Measurements from ENCODE around the gene CMTM8.
A peak's percentile ranks its signal among the peaks of the same experiment; 100 is the strongest.
"Not testable (repeated sequence)": the region's sequence is repeated elsewhere in the genome, so short reads cannot be mapped to it uniquely, and the experiment has no call there.

The CMTM8 gene

DNA sequence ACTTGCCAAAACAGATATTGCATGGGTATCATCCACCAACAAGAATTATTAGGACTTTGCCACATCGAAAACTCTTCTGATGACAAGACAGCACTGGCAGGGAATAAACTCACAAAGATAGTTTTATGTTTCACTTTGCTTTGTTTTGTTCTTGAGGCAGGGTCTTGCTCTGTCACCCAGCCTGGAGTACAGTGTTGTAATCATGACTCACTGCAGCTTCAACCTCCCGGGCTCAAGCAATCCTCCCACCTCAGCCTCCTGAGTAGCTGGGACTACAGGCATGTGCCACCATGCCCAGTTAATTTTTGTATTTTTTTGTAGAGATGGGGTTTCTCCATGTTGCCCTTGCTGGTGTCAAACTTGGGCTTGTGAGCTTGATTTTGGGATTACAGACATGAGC is 151.1 kb downstream of the CMTM8 start:
- not testable (repeated sequence) for DNase-seq

DNA sequence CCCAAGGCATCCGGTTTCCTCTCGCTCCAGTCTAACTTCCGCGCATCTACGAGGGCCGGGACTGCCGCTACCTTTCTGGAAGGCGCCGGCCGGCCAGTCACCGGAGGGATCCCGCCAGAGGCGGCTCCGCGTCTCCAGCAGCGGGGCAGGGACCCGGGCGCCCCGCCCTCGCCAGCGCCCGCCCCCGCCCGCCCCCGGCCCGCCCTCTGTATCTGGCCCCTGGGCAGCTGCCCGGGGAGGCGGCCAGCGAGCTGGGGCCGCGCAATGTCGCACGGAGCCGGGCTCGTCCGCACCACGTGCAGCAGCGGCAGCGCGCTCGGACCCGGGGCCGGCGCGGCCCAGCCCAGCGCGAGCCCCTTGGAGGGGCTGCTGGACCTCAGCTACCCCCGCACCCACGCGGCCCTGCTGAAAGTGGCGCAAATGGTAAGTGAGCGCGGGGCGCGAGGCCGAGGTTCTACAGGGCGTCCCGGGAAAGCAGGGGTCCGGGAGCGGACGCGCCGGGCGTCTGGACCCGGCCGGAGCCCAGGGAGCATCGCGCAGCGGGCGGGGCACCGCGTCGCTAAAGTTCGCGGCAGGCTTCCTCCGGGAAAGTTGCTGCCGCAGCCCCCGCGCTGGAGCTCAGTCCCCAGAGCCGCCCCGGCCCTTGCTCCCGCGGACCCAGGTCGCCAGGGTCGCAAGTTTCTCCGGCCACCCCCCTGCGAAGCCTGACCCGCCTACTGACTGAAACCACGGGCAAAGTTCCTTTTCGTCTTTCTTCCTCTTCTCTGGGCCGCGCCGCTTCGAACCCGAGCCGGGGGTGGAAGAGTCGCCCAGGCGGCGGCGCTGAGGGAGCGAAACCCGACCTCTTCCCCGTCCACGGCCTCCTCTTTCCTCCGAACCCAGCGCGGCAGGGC is 153.4 kb downstream of the CMTM8 start, which contains the start of gene CMTM7:
Gene CMTM7 (plus strand): TSS at position 211 of the 893 bp plus-strand sequence. CDS start 54 bp downstream, at position 265.
- no peak for DNase-seq

DNA sequence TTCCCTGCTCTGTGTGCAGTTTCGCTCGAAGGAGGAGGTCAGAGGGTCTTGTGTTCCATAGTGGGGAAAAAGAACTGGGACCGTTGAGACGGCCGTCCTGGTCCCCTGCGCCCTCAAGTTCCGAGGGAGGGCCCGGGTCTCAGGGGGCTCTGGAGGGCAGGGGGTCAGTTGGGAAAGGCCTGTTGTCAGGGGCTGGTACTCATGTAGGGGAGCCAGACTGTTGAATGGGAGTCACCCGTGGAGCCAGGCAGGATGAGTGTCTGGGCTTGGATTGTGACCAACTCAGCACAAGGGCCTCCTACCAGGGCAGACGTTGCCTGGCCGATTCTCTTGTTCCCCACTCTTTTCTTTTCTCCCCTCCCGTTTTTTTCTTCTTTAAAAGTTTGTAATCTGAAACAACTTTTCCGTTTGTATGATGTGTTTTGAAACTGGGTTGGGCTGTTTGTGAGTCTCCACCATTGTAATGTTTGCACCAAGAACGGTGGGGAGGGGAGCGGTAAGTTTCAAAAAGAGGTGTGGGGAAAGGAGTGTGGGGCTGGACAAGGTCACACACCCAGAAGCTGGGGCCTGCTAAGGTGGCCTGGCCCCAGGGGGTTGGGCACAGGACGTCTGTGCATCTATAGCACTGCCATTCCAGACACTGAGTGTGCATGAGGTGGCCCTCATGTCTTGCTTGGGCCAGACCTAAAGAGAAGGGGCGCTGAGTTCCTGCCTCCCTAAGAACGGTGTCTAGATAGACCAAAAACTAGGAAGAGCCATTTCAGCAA is 154.2 kb downstream of the CMTM8 start:
- DNase-seq = no peak

DNA sequence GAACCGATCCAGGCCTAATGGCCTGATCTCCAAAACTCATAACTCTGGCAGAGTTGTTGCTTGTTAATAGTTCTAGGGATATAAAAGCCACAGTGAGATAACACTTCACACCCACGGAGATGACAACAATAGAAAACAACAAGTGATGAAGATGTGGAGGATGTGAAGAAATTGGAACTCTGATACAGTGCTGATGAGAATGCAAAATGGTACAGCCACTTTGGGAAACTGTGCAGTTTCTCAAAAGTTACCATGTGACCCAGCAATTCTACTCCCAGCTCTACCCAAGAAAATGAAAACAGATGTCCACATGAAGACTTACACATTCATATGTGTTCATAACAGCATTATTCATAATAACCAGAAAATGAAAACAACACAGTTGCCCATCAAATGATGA is 157.0 kb downstream of the CMTM8 start:
- no peak for DNase-seq

DNA sequence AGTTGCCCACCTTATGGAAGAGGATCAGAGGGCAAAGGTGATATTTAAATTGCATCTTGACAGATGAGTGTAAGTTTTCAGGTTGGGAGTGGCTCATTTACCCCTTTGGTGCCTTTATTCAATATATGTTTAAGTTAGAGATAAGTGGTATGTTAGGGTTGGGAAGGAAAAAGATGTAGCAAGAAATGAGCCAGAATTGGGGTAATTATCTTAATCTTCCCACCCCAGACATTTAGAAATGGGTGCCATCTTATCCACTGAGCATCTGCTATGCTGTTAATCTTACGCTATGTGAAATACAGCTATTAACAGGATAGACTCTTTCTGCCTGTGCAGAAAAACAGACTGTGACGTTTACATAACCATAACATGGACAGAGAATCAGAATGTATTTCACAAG is 159.5 kb downstream of the CMTM8 start:
- DNase-seq = no peak

DNA sequence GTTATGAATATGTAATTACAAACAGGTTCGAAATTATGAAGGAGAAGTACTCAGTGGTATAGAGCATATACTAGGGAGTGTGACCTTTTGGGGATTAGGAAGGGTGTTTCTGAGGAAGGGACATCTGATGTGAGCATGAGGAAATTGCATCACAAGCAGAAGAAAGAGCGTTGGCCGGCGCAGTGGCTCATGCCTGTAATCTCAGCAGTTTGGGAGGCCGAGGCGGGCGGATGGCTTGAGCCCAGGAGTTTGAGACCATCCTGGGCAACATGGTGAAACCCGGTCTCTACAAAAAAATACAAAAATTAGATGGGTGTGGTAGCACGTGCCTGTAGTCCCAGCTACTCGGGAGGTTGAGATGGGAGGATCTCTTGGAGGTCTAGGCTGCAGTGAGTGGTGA is 160.1 kb downstream of the CMTM8 start:
- no peak for DNase-seq

DNA sequence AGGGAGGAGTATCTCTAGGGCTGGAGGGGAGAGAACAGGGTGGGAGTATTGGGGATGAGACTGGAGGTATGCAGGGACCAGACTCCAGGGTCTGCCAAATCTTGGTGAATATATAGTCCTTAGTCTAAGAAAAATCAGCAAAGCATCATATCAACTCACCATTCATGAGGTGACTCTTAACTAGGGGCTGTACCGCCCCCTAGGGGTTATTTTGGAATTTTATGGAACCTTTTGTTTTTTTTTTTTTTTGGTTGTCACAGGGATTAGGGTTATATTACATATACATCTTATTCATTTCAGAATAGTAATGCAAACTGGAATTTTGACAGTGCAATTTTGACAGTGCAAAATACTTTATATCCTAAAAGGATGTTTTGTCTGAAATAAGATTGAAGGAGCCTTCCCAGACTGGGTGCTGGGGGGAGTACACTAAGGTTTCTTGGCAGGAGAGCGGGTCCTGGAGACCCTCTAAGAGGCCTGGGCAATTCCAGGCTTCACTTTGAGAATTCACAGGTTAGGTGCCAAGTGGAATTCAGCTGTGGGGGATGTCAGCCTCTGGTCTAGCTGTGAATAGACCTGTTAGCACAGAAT is 160.6 kb downstream of the CMTM8 start:
- DNase-seq = no peak

DNA sequence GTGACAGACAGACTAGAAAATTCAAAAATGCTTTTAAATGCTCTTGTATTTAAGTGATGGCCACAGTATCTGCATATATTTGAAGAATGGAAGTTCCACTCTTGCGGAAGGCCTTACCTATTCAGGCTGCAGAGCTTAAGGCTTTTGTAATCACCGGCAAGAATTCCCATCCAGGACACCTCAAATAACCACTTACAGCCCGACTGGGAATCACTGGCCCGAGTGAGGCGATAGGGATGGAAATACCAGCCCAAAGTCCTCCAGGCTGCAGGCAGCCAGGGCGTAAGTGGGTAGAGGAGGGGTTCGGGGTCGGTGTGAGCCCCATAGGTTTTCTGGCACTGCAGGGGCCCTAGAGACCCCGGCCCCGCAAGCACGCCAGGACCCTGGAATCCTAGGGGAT is 162.6 kb downstream of the CMTM8 start:
- no peak for DNase-seq

DNA sequence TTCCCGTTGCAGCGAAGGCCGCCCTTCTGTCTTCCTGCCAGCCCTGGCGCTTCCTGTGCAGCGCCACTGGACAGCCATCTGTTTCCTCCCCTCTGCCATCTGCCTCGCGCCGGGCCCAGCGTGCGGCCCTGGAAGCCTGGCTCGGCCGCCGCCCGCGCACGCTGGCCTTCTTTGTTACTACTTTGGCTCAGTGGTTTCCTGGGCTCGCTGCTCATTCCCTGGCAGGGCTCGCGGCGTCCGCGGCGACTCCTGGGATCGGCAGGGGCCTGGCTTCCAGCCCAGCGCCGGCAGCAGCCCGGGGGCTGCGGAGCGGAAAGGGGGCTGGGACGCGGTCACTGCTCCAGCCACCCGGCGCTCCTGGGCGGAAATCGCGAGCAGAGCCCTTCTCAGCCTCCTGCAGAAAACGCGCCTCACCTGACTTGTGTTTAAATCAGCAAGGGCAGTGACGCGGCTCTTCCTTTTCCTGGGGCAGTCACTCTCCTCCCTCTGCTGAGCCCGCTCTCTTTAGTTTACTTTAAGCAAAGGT is 163.1 kb downstream of the CMTM8 start:
- peak; percentile 56 for DNase-seq

DNA sequence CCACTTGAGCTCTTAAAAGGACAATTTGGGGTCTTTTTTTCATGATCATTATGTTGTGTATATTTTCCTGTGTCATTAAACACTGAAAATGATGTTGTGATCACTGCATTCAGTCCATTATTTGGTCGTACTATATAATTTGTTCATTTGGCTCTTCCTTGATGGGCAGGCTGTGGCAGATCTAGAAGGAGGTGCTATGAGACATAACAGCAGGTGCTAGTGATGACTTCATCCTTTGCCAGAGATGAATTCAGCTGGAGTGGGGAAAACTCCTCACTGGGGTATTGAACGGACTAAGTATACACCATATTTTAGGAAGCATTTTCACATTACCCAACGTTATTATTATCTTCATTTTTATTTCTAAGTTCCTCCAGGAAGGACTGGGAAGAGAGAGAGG is 165.2 kb downstream of the CMTM8 start:
- DNase-seq = peak; percentile 39

DNA sequence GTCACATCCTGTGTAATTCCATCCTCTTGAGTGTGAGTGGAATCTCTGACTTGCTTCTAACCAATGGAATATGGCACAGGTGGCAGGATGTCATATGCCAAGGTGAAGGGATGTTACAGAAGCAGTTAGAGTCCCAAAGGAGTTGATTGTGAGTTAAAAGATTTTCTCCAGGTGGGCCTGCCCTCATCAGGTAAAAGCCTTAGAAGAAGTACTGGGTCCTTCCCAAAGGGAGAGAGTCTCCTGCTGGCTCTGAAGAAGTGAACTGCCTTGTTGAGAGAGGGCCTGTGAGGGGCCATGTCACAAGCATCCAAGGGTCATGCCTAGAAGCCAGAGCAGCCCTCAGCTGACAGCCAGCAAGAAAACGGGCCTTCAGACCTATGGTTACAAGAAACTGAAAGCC is 166.2 kb downstream of the CMTM8 start:
- DNase-seq = no peak

DNA sequence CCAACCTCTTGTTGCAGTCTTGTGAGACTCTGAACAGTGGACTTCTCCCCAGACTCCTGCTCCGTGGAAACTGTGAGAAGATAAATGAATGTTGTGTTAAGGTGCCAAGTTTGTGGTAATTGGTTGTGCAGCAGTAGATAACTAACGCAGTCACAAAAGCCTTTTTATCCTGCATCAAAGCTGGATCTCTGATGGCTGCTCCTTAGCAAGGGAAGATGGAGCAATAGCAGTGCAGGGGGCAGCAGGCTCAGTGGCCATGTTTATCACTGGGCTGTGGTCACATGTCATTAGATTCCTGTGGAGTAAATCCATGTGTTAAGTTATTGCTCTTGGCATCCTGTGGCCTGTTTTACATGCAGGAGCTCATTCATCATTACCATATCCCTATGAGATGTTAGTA is 166.7 kb downstream of the CMTM8 start:
- DNase-seq = no peak

DNA sequence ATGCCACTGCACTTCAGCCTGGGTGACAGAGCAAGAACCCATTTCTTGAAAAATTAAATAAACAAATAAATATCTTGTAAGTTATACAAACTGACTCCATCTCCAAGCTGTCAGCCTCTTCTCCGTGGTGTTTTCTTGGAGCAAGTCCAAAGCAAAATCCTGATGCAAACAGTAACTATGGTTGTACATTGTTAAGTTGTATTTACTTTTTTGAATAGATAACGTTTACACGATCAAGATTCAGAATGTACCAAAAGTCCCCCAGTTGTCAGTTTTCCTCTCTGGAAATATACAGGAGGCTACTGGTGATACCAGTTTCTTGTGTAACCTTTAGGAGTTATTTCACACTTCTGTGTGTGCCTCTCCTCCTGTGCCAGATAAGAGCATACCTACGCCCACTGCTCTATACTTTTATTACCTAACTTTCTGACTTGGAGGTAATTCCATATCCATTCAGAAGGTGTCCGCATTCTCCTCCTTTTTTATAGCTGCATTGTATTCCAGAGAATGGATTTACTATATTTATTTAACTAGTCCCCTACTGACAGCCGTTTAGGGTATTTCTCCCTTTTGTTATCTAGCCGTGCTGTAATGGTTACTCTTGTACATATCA is 167.3 kb downstream of the CMTM8 start:
- DNase-seq = no peak

DNA sequence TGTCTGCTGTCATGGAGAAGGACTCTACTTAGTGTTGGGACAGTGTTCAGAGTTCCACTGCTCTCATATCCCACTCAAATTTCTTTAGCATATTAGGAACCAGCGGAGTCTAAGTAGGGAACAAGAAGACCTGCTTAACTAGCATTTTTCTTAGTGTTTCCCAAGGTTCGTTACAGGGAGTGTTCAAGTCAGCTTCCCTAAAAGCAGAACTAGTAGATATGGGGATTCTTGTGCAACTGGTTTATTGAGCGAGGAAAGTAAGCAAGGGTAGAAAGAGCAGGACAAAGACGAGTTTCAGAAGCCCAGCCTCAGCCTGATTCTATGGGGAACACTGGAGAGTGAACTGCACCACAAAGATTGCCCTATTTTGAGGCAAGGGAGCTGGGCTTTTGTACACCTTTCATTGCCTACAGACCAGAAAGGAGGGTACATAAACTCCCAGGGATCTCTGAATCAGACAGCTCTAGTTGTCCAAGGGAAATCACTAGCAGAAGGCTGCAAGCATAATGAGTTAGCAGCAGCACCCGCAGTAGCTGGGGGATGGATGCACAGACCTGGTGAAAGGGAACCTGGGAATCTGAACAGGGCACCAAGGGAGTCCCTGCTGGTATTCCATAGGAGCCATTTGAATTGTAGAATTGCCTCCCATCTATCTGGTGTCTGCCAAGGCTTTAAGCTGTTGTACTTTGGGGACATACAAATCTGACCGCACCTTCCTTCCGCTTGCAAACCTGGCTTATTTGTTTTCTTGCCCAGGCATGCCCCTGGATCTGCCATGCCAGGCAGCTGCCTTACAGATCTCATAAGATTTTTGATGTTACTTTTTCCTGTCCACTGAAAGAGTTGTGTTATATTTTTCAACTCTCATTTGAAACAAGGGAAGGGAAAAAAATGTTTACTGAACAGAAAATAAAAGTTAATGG is 168.3 kb downstream of the CMTM8 start:
- DNase-seq = peak; percentile 82

DNA sequence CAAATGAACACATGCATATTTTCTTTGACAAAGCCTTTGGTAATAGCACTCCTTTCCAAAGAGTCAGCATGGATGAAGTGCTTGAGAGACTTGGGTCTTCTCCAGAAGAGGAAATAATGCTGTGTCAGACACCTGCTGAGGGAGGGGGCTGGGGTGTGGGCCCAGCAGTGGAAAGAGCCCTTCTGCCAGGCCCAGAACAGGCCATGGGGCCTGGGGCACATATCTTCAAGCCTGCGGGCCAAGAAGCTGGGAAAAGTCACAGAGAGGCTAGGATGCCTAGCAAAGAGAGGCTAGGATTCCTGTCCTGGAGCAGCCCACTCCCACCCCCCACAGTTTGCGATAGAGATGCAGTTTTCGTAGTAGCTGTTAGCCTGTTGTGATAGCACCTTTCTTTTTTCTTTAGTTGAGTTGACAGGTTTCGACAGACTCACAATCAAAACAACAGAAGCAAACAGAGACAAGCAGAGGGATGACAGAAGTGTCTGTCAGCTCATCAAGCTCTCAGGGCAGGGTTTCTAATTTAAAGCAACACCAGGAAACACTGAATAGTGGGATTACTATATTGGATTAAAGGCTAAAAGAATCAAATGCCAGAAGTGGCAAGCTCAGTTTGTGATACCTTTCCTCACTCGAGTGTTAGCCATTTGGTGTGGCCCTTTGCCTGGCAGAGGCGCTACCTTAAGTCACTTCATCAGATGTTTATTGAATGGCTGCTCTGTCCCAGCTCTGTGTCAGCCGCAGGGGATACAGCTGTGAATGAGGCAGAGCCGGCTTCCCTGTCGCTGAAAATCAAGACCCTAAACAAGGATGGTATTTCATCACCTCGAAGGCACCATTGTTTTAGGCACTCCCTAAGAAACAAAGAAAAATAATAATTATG is 172.1 kb downstream of the CMTM8 start:
- no peak for DNase-seq

DNA sequence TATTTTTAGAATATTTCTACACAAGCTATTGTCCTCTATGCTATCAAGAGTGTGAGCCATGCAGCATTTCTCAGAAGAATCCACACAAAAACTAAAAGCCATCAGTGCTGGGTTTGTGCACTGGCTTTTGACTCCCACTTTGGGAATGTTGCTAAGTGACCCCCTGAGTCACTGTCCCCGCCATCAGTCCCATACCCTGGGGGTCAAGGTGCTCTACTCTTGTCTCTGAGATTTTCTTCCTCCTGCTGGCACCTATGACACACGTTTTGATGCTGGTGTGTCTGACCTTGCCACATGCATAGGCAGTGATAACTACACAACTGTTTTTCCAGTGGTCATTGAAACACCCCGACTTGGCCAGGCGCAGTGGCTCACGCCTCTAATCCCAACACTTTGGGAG is 173.0 kb downstream of the CMTM8 start:
- DNase-seq = no peak

DNA sequence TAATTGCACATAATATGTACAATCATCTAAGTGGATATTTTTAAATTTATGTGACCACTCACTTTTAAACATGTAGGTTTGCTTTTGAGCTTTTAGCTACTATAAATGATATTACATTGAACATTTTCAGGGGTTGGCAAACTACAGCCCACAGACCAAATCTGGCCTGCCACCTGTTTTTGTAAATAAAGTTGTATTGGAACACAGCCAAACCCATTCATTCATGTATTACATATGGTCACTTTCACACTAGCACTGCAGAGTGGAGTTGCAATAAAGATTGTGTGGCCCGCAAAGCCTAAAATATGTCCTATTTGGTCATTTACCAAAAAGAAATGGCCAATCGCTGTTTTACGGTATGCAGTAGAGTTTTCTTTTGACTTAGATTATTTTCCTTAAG is 174.4 kb downstream of the CMTM8 start:
- DNase-seq = no peak

DNA sequence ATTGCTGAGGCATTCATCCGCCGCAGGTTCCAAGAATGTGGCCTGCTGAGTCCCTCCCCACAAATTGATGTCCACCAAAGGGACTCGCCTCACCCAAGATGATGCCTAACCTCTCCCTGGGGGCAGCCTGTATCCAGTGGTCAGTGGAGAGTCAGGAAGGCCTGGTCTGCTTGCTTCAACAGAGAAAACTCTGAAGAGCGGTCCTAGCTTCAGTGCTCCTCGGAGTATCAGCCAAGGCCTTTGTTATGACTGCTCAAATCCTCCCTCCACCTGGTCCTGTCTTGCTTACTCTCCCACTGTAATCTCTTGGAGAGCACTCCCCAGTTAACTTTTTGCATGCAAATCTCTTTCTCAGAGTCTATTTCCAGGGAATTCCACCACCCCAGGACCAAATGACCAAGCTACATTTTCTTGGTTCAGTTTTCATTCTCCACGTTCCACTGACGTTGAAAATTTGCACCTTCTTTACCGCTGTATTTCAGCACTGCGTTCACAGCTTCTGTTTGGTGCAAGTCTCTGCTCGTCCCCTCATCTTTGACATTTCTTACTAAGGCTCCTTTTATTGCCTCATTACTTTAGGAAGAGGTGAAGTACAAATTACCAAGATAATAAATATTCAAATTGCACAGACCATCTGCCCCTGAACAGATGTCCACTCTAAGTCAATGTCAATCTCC is 175.5 kb downstream of the CMTM8 start:
- no peak for DNase-seq

DNA sequence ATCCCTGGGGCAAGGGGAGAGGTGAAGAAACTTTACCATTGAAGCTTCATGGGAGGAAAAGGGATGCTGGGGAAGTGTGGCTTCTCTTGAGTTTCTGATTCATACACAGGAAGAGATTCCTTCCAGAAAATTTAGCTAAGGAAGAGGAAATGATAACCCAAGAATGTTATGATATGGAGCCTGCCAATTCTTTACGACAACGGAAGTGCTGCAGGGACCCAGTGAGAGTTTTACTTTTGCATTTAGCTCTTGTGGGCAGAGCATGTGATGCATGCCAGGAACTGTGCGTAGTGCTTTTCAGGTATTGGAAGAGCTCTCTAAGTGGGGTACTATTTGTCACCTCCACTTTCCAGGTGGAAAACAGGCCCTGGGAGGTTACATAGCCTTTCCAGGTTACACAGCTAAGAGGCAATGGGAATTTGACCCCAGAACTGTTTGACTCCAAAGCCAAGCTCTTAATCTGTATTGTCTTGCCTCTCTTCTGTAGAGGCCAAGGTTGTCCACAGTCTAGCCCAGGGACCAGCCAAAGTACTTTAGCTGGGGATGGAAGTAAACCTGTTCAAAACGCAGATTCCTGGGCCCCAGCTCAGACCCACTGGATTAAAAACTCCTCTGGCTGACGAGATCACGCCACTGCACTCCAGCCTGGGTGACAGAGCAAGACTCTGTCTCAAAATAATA is 176.2 kb downstream of the CMTM8 start:
- DNase-seq = no peak

DNA sequence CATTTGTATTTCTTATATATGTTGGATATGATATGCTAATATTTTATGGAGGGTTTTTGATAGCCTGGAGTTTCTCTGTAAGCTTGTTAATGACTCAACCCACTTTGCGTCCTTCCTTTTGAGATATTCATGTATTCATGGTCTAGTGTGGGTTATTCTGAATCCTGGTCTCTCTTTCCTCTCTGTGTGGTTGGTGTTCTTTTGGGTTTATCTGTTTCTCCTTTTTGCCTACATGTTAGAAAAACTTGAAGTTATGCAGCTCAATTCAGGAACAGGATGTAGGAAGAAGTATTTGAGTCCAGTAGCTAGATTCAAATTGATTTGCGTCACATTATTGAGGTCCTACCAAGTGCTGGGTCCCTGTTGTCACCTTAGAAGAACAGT is 181.3 kb downstream of the CMTM8 start:
- DNase-seq = no peak

Data from SHP77 treated with DMSO at 0.1 percent for 48 hours (cell line).